Right renal cortex interstitium (tissue), 3 donors: Measurements from ENCODE around the gene DLG3. TPM values are rescaled to one million over a fixed set of nuclear protein-coding genes. Genes with fewer than 3 reads are reported as not detected.

Source experiments
- DNase-seq, 3 donors: peaks; one replicate each; pipeline ENCODE4 v3.0.0-alpha.2; 2013; ENCODE audit warnings: low read depth in 3 of 3, low spot score in 2 of 3
- polyA plus RNA-seq, 3 donors: library from polyadenylated mRNA; unstranded; fragments of 120-200 nt; gene quantifications; one replicate each; pipeline ENCODE4 v1.2.1, GENCODE V29; 2013; ENCODE audit not compliant: insufficient read length in 3 of 3

Gene DLG3
- polyA plus RNA-seq, 3 donors = 40.2 to 45.3 (median 44.8) TPM

- no peak for DNase-seq
Measured at GRCh38 chrX:70476166-70476933, 31.7 kb downstream of the DLG3 start.

GRCh38 chrX:70476934-70477733 lies 32.5 kb downstream of the DLG3 start:
- DNase-seq = no peak

GRCh38 chrX:70477734-70478075 lies 33.1 kb downstream of the DLG3 start:
- no peak for DNase-seq

- DNase-seq = no peak
Measured at GRCh38 chrX:70478526-70479245, 34.1 kb downstream of the DLG3 start.

- no peak for DNase-seq
Measured at GRCh38 chrX:70479247-70479921, 34.7 kb downstream of the DLG3 start.

- DNase-seq = no peak
Measured at GRCh38 chrX:70479922-70480659, 35.5 kb downstream of the DLG3 start.

- DNase-seq = no peak
Measured at GRCh38 chrX:70480660-70481018, 36.0 kb downstream of the DLG3 start.

- DNase-seq = no peak
Measured at GRCh38 chrX:70481471-70482270, 37.0 kb downstream of the DLG3 start.

- no peak for DNase-seq
Measured at GRCh38 chrX:70482300-70482699, 37.7 kb downstream of the DLG3 start.

- no peak for DNase-seq
Measured at GRCh38 chrX:70485466-70485865, 40.8 kb downstream of the DLG3 start.

GRCh38 chrX:70488856-70489255 lies 44.2 kb downstream of the DLG3 start:
- no peak for DNase-seq

- no peak for DNase-seq
Measured at GRCh38 chrX:70494441-70494840, 49.8 kb downstream of the DLG3 start.

- DNase-seq = no peak
Measured at GRCh38 chrX:70496491-70496890, 51.9 kb downstream of the DLG3 start.

GRCh38 chrX:70497026-70497425 lies 52.4 kb downstream of the DLG3 start:
- DNase-seq = no peak

GRCh38 chrX:70498129-70498528 lies 53.5 kb downstream of the DLG3 start:
- no peak for DNase-seq

- DNase-seq = no peak
Measured at GRCh38 chrX:70500826-70501225, 56.2 kb downstream of the DLG3 start.

GRCh38 chrX:70504772-70505450 lies 60.3 kb downstream of the DLG3 start:
- no peak for DNase-seq

GRCh38 chrX:70505451-70505841 lies 60.8 kb downstream of the DLG3 start:
- no peak for DNase-seq

- no peak for DNase-seq
Measured at GRCh38 chrX:70508296-70508911, 63.8 kb downstream of the DLG3 start.
